GM12878 (cell line): Measurements from ENCODE around the gene BRAT1. TPM values are rescaled to one million over a fixed set of nuclear protein-coding genes. Genes with fewer than 3 reads are reported as not detected.

Source experiments
- BHLHE40 ChIP-seq, 2 experiments: fragments of 450-650 bp in 1 of 2; IDR thresholded peaks; 2 replicates each; pipeline ENCODE4 v1.6.1; 2011 to 2017; ENCODE audit warnings: low read depth in 2 of 2, borderline replicate concordance in 1 of 2, improper control_type of control experiment in 1 of 2, low read length in 1 of 2, mild to moderate bottlenecking in 1 of 2
- EP300 ChIP-seq, 2 experiments: fragments of 150-350 bp in 1 of 2; IDR thresholded peaks; 2 replicates each; pipeline ENCODE4 v1.6.1; 2011 to 2012; ENCODE audit warnings: low read depth in 2 of 2, low read length in 2 of 2, borderline replicate concordance in 1 of 2, improper control_type of control experiment in 1 of 2, inconsistent platforms in 1 of 2; ENCODE audit not compliant: control insufficient read depth in 1 of 2
- ESRRA ChIP-seq: IDR thresholded peaks from 2 replicates; pipeline ENCODE4 v1.6.1; 2012; ENCODE audit warnings: mild to moderate bottlenecking, low read length, improper control_type of control experiment
- EZH2 ChIP-seq: IDR thresholded peaks from 2 replicates; pipeline ENCODE4 v1.6.1; 2012; ENCODE audit warnings: low read depth, mild to moderate bottlenecking, control low read depth, inconsistent platforms, low read length, borderline replicate concordance; ENCODE audit not compliant: control insufficient read depth
- FOS ChIP-seq: IDR thresholded peaks from 3 replicates; pipeline ENCODE4 v1.6.1; 2011; ENCODE audit warnings: borderline replicate concordance; ENCODE audit not compliant: insufficient read length; ENCODE audit errors: extremely low read depth
- IKZF2 ChIP-seq, 2 experiments: fragments of 450-650 bp; IDR thresholded peaks; 2 replicates each; pipeline ENCODE4 v1.6.1; 2017; ENCODE audit warnings: mild to moderate bottlenecking in 2 of 2, moderate library complexity in 2 of 2
- MYC ChIP-seq: IDR thresholded peaks from 2 replicates; pipeline ENCODE4 v1.6.1; 2011; ENCODE audit warnings: mild to moderate bottlenecking, low read length, moderate library complexity, inconsistent platforms; ENCODE audit not compliant: insufficient read depth, insufficient replicate concordance, insufficient read length, severe bottlenecking
- PRDM15 ChIP-seq: fragments of 450-650 bp; formaldehyde crosslinking; IDR thresholded peaks from 2 replicates; pipeline ENCODE4 v1.4.0; 2020; ENCODE audit warnings: mild to moderate bottlenecking, moderate library complexity
- RAD51 ChIP-seq: fragments of 450-650 bp; IDR thresholded peaks from 2 replicates; pipeline ENCODE4 v1.6.1; 2016; ENCODE audit warnings: moderate library complexity, mild to moderate bottlenecking, inconsistent platforms
- SMAD5 ChIP-seq: IDR thresholded peaks from 2 replicates; pipeline ENCODE4 v1.6.1; 2016; ENCODE audit warnings: antibody characterized with exemption, low read depth
- SMARCA5 ChIP-seq: fragments of 450-650 bp; IDR thresholded peaks from 2 replicates; pipeline ENCODE4 v1.6.1; 2017; ENCODE audit warnings: mild to moderate bottlenecking
- WRNIP1 ChIP-seq: IDR thresholded peaks from 2 replicates; pipeline ENCODE4 v1.6.1; 2011; ENCODE audit warnings: low read depth, low read length, improper control_type of control experiment, borderline replicate concordance
- polyA plus RNA-seq, 11 experiments: library from polyadenylated mRNA; depleted of rRNA in 4 of 11; unstranded in 6 of 11; stranded (reverse) in 5 of 11; fragments of >200 nt; fragmentation: Nextera tagmentation in 4 of 11; fragmentation: Illumina TruSeq in 1 of 11; extraction: Ambion mirVana in 4 of 11; extraction: Trizol in 1 of 11; gene quantifications; 1 replicate in 1 of 11; 2 replicates in 10 of 11; pipeline versions ENCODE4 v1.2.1 to v1.2.3, GENCODE V29; 2011 to 2016; ENCODE audit warnings: inconsistent platforms in 2 of 11, missing spikeins in 2 of 11, low read depth in 1 of 11
- total RNA-seq, 4 experiments: library from RNA; depleted of rRNA in 3 of 4; stranded (reverse); fragments of >200 nt in 3 of 4; fragmentation: Illumina TruSeq in 1 of 4; extraction: Trizol in 1 of 4; gene quantifications; 2 replicates each; pipeline versions ENCODE4 v1.2.1 to v1.2.3, GENCODE V29; 2013 to 2021

BRAT1 gene
- total and polyA plus RNA-seq, 10 of the 15 experiments (the other 5 are each of a cell fraction or from before 2014, with no cell fraction given), result 0.13 to 53.3 (median 16.0) TPM

- TF ChIP-seq PRDM15 (CRISPR knock-in tag), result no peak
- no peak for TF ChIP-seq SMAD5
- TF ChIP-seq WRNIP1, result no peak
- no peak for TF ChIP-seq EZH2
- no peak for TF ChIP-seq FOS
- no peak for TF ChIP-seq RAD51
- peak; percentile 59; the same call in 1 of the 2 replicates for TF ChIP-seq SMARCA5
- TF ChIP-seq BHLHE40 (IDR thresholded peaks at IDR 0.05; ENCODE audit: borderline replicate concordance in 1 of 2, low read depth in 2 of 2, low read length in 1 of 2), result peak; percentile 12 to 62; a peak in 1 of 4 replicates
- TF ChIP-seq IKZF2 (IDR thresholded peaks at IDR 0.05), result 0 out of 4 replicates have a peak, but pooled peaks of 1 of the 2 experiments have one; percentile 10
- TF ChIP-seq EP300 (IDR thresholded peaks at IDR 0.05; ENCODE audit: borderline replicate concordance in 1 of 2, control insufficient read depth in 1 of 2, low read depth in 2 of 2, low read length in 2 of 2), result no peak
- no peak for TF ChIP-seq ESRRA
- TF ChIP-seq MYC, result no peak
- TF ChIP-seq, all 136 proteins: peak for 5
Observed at GRCh38 chr7:2508327-2509215, 46.8 kb downstream of the BRAT1 start (continued).
